GM21367 (cell line): Measurements from ENCODE around the gene MICAL1.
"Not testable (repeated sequence)": the region's sequence is repeated elsewhere in the genome, so short reads cannot be mapped to it uniquely, and the experiment has no call there.

Source experiments
- ATAC-seq: cut with Tn5 transposase; IDR thresholded peaks from one replicate; pipeline ENCODE4 v1.9.1; 2021; ENCODE audit not compliant: unreplicated experiment

MICAL1 gene

GRCh38 chr6:109477184-109477583, 21.6 kb upstream of the MICAL1 start:
- no peak for ATAC-seq

- ATAC-seq, result no peak
Observed at GRCh38 chr6:109475625-109476024, 20.1 kb upstream of the MICAL1 start.

GRCh38 chr6:109474995-109475394, 19.4 kb upstream of the MICAL1 start:
- no peak for ATAC-seq

- no peak for ATAC-seq
Observed at GRCh38 chr6:109473120-109473519, 17.5 kb upstream of the MICAL1 start.

- ATAC-seq, result peak; percentile 63
Observed at GRCh38 chr6:109472132-109472995, 16.8 kb upstream of the MICAL1 start.

GRCh38 chr6:109471105-109471810, 15.7 kb upstream of the MICAL1 start:
- no peak for ATAC-seq

GRCh38 chr6:109469591-109470189, 14.1 kb upstream of the MICAL1 start:
- no peak for ATAC-seq

GRCh38 chr6:109467696-109468095, 12.1 kb upstream of the MICAL1 start:
- no peak for ATAC-seq

GRCh38 chr6:109466212-109466923, 10.8 kb upstream of the MICAL1 start:
- no peak for ATAC-seq

GRCh38 chr6:109465772-109466171, 10.2 kb upstream of the MICAL1 start:
- ATAC-seq, result no peak

GRCh38 chr6:109461733-109462526, 6.4 kb upstream of the MICAL1 start:
- no peak for ATAC-seq

GRCh38 chr6:109461205-109461604, 5.6 kb upstream of the MICAL1 start:
- not testable (repeated sequence) for ATAC-seq

- no peak for ATAC-seq
Observed at GRCh38 chr6:109460161-109460829, 4.7 kb upstream of the MICAL1 start.

- no peak for ATAC-seq
Observed at GRCh38 chr6:109458774-109459531, 3.4 kb upstream of the MICAL1 start.

- ATAC-seq, result no peak
Observed at GRCh38 chr6:109457562-109457996, 2.0 kb upstream of the MICAL1 start.

- ATAC-seq, result no peak
Observed at GRCh38 chr6:109456710-109457561, 1.4 kb upstream of the MICAL1 start.

- ATAC-seq, result peak; percentile 1
Observed at GRCh38 chr6:109456111-109456583, 575 bp upstream of the MICAL1 start.
